OCI-LY7 (cell line): ENCODE data around the gene HNRNPK. TPM values are rescaled to one million over a fixed set of nuclear protein-coding genes. Genes with fewer than 3 reads are reported as not detected.
"Not testable (repeated sequence)": the region's sequence is repeated elsewhere in the genome, so short reads cannot be mapped to it uniquely, and the experiment has no call there.

Experiments used
- BruUV-seq: library from RNA; stranded (reverse); fragments of 400-500 nt; replicated peaks from 2 replicates; lab custom pipeline; 2021; lab: Mats Ljungman, UMichigan
- CTCF ChIA-PET: fragments of 300-600 bp; sonication (Branson Sonifier 250); formaldehyde crosslinking; loops from one replicate; lab custom pipeline; 2022; ENCODE audit warnings: antibody characterized with exemption; ENCODE audit not compliant: unreplicated experiment; lab: Charles Lee
- POLR2A ChIA-PET: fragments of 300-600 bp; sonication (Branson Sonifier 250); formaldehyde crosslinking; loops from one replicate; lab custom pipeline; 2022; ENCODE audit warnings: antibody characterized with exemption; lab: Charles Lee
- DNase-seq: peaks from one replicate; pipeline ENCODE4 v3.0.0-alpha.2; 2015; ENCODE audit warnings: low spot score
- H2AFZ ChIP-seq: fragments of 200-600 bp; sonication (generic), shearing (Covaris generic); 2 replicates; pipeline ENCODE4 v1.6.1; 2014; ENCODE audit warnings: mild to moderate bottlenecking, antibody characterized with exemption, low read length, moderate library complexity
- H3K27ac ChIP-seq: fragments of 200-600 bp; sonication (generic); 2 replicates; pipeline ENCODE4 v1.5.1; 2014; ENCODE audit warnings: mixed run types, low read depth, mild to moderate bottlenecking, moderate library complexity, low read length, inconsistent platforms; ENCODE audit not compliant: poor library complexity, severe bottlenecking
- H3K36me3 ChIP-seq: fragments of 200-600 bp; sonication (generic); 2 replicates; pipeline ENCODE4 v1.6.1; 2014; ENCODE audit warnings: mild to moderate bottlenecking, antibody characterized with exemption, low read length, moderate library complexity, mixed read lengths; ENCODE audit not compliant: insufficient read depth
- H3K4me1 ChIP-seq: fragments of 200-600 bp; sonication (generic); 2 replicates; pipeline ENCODE4 v1.5.1; 2014; ENCODE audit warnings: mild to moderate bottlenecking, low read length; ENCODE audit not compliant: insufficient read depth, poor library complexity, severe bottlenecking
- H3K4me2 ChIP-seq: fragments of 200-600 bp; sonication (generic); 2 replicates; pipeline ENCODE4 v1.6.1; 2014; ENCODE audit warnings: mild to moderate bottlenecking, low read length
- H3K4me3 ChIP-seq: fragments of 200-600 bp; sonication (generic); 2 replicates; pipeline ENCODE4 v1.5.1; 2014; ENCODE audit warnings: mild to moderate bottlenecking, low read depth, low read length; ENCODE audit not compliant: poor library complexity, severe bottlenecking
- H3K79me2 ChIP-seq: fragments of 200-600 bp; sonication (generic); 2 replicates; pipeline ENCODE4 v1.6.1; 2016; ENCODE audit warnings: low read depth, mild to moderate bottlenecking, low read length, moderate library complexity, mixed read lengths; ENCODE audit not compliant: insufficient read depth
- H3K9me2 ChIP-seq: fragments of 200-600 bp; sonication (generic); 2 replicates; pipeline ENCODE4 v1.6.1; 2016; ENCODE audit warnings: mild to moderate bottlenecking, low read length, mixed read lengths; ENCODE audit not compliant: insufficient read depth
- H3K9me3 ChIP-seq: fragments of 200-600 bp; sonication (generic); 2 replicates; pipeline ENCODE4 v1.6.1; 2014; ENCODE audit warnings: mild to moderate bottlenecking, mixed run types, low read length, mixed read lengths
- H4K20me1 ChIP-seq: fragments of 200-600 bp; sonication (generic); 2 replicates; pipeline ENCODE4 v1.6.1; 2014; ENCODE audit warnings: mild to moderate bottlenecking, antibody characterized with exemption, low read length, moderate library complexity, mixed read lengths; ENCODE audit not compliant: insufficient read depth
- EZH2phosphoT487 ChIP-seq: fragments of 200-600 bp; sonication (generic); IDR thresholded peaks from 2 replicates; pipeline ENCODE4 v1.6.1; 2018; ENCODE audit warnings: low read depth, borderline replicate concordance, mild to moderate bottlenecking, mixed run types, antibody characterized with exemption, low read length, moderate library complexity, mixed read lengths
- intact Hi-C: fragments of 100-400 bp; cut with micrococcal nuclease; formaldehyde crosslinking; loops from one replicate; pipeline ENCODE4 v1.10.0; 2022; ENCODE audit not compliant: unreplicated experiment
- total RNA-seq, 2 experiments: library from RNA; depleted of rRNA in 1 of 2; stranded (reverse); fragments of >200 nt in 1 of 2; shearing (Covaris generic) in 1 of 2; gene quantifications; 2 replicates each; pipeline ENCODE4 v1.2.3, GENCODE V29; 2014 to 2022
- TF ChIP-seq, protein P1 (sequence below): fragments of 200-600 bp; sonication (generic); conservative IDR thresholded peaks from 2 replicates; pipeline ENCODE4 v1.5.1; 2014; ENCODE audit warnings: mild to moderate bottlenecking, antibody characterized with exemption, low read length, moderate library complexity, mixed read lengths

Gene HNRNPK
- total RNA-seq, 2 experiments from 2014 or later, result 592 to 768 TPM

DNA sequence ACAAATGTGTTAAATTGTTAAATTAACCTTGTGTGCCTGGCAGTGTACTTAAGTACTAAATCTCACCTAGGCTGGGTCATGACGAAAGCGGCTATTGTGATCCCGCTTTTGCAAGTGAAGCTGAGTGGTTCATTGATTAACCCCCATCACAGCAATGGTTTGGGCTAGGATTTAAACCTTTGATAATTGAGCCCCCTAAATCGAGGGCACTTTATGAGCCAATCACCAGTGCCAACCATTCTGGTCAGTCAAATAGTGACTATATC lies 22.8 kb downstream of the HNRNPK start:
- H3K27ac ChIP-seq, result no peak overlapping the region
- H3K4me1 ChIP-seq, result peaks cover 17% of the 10 kb centered on the region
- H4K20me1 ChIP-seq, result no peaks in the 10 kb centered on the region
- BruUV-seq, result no TSS peak
- peak overlapping the region; percentile 90 for H3K4me2 ChIP-seq
- H3K36me3 ChIP-seq, result no peaks in the 10 kb centered on the region; the same call in 1 of the 2 replicates
- H3K9me3 ChIP-seq, result no peaks in the 10 kb centered on the region
- CTCF ChIA-PET, result no interaction called here
- peaks cover 10% of the 10 kb centered on the region; the same call in 1 of the 2 replicates for H3K79me2 ChIP-seq
- DNase-seq, result no peak
- TF ChIP-seq EZH2phosphoT487, result no peak
- TF ChIP-seq, protein P1, sequence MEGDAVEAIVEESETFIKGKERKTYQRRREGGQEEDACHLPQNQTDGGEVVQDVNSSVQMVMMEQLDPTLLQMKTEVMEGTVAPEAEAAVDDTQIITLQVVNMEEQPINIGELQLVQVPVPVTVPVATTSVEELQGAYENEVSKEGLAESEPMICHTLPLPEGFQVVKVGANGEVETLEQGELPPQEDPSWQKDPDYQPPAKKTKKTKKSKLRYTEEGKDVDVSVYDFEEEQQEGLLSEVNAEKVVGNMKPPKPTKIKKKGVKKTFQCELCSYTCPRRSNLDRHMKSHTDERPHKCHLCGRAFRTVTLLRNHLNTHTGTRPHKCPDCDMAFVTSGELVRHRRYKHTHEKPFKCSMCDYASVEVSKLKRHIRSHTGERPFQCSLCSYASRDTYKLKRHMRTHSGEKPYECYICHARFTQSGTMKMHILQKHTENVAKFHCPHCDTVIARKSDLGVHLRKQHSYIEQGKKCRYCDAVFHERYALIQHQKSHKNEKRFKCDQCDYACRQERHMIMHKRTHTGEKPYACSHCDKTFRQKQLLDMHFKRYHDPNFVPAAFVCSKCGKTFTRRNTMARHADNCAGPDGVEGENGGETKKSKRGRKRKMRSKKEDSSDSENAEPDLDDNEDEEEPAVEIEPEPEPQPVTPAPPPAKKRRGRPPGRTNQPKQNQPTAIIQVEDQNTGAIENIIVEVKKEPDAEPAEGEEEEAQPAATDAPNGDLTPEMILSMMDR, result no peak
- peak overlapping the region; percentile 78 for H3K4me3 ChIP-seq
- POLR2A ChIA-PET, result no interaction called here
- intact Hi-C loops, result no loop called here
- no peaks in the 10 kb centered on the region for H3K9me2 ChIP-seq
- H2AFZ ChIP-seq, result peak overlapping the region; percentile 81

DNA sequence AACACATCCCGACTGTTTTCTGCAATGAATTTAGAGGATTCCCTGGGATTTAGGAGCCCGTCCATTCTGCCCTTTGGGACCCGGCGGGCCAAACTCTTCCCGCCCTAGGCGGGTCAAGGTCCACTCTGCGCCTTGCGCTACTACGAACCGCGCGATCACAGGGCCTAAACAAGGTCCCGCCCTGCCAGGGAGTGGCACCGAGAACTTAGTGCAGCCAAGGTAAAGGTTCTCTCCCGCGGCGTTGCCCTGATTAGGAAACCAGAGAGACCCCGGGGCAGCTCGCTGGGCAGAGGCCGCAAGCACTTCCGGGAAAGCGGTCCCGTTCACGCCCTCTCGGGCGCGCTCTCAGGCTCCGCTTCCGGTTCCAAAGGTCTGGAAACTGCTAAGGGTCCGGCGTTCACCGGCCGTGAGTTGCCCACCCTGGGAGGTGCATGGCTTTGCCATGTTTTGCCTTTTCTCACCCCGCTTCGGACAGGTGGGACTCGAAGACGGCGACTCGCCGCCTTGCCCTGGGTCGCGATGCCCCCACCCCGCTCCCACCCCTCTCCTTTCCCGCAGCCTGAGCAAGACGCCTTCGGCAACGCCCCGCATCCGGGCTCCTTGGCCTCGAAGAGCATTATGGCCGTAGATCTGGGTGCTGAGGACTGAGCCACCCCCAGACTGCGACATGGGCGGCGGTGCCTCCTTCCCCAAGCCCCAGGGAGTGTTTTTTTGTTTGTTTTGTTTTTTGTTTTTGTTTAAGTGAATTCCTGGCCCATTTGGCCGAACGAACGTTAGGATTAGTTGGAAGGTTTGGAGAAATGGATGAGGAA lies 23.4 kb downstream of the HNRNPK start:
- intact Hi-C loops, result no loop called here
- Histone ChIP-seq H3K9me3 (no peaks in the 10 kb centered on the region), H2AFZ (peak overlapping the region; percentile 81), H3K27ac (peak overlapping the region; percentile 44), H4K20me1 (no peaks in the 10 kb centered on the region), H3K79me2 (peaks cover 10% of the 10 kb centered on the region; the same call in 1 of the 2 replicates), H3K4me1 (peaks cover 17% of the 10 kb centered on the region), H3K4me3 (peak overlapping the region; percentile 78), H3K4me2 (peak overlapping the region; percentile 90), H3K36me3 (no peaks in the 10 kb centered on the region; the same call in none of the 2 replicates), H3K9me2 (no peaks in the 10 kb centered on the region)
- ChIA-PET CTCF (no interaction called here), POLR2A (no interaction called here)
- TF ChIP-seq, protein P1, result no peak
- TF ChIP-seq EZH2phosphoT487, result no peak
- peak; percentile 72 for DNase-seq
- TSS peak; percentile 87 for BruUV-seq

DNA sequence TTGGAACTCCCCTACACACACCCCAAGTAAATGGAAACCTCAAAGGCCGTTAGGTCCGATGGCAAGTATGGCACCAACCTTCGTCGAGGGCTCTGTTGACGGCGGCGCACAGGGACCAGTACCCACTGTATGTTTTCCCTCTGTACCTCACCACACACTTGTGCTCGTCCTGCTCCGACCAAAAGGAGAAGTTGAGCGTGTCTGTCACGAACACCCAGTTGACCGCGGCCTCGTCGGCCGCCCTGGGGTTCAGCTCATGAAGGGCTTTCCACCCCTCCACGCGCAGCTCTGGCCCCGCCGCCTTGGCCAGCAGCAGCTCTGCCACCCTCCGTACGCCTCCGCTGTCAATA lies 24.0 kb downstream of the HNRNPK start:
- Histone ChIP-seq H3K9me2 (no peaks in the 10 kb centered on the region), H3K4me1 (peaks cover 17% of the 10 kb centered on the region), H2AFZ (peak overlapping the region; percentile 81), H3K9me3 (no peaks in the 10 kb centered on the region), H3K27ac (peak overlapping the region; percentile 44), H3K4me2 (peak overlapping the region; percentile 90), H3K4me3 (peak overlapping the region; percentile 78), H4K20me1 (no peaks in the 10 kb centered on the region), H3K79me2 (peaks cover 10% of the 10 kb centered on the region; the same call in 1 of the 2 replicates), H3K36me3 (no peaks in the 10 kb centered on the region; the same call in none of the 2 replicates)
- ChIA-PET POLR2A (no interaction called here), CTCF (no interaction called here)
- TF ChIP-seq, protein P1, result no peak
- no peak for TF ChIP-seq EZH2phosphoT487
- peak; percentile 38 for DNase-seq
- BruUV-seq, result no TSS peak
- intact Hi-C loops, result no loop called here

DNA sequence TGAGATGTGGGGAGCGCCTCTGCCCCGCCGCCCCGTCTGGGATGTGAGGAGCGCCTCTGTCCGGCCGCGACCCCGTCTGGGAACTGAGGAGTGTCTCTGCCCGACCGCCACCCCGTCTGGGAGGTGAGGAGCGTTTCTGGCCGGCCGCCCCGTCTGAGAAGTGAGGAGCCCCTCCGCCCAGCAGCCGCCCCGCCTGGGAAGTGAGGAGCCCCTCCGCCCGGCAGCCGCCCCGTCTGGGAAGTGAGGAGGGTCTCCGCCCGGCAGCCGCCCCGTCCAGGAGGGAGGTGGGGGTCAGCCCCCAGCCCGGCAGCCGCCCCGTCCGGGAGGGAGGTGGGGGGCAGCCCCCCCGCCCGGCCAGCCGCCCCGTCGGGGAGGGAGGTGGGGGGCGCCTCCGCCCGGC lies 31.9 kb downstream of the HNRNPK start:
- BruUV-seq, H3K4me2 ChIP-seq, H3K4me3 ChIP-seq, H3K27ac ChIP-seq, DNase-seq, POLR2A ChIA-PET, intact Hi-C loops, H3K79me2 ChIP-seq, H4K20me1 ChIP-seq, H2AFZ ChIP-seq, CTCF ChIA-PET, H3K9me2 ChIP-seq, H3K9me3 ChIP-seq, H3K4me1 ChIP-seq: not testable (repeated sequence)
- peaks cover 17% of the 10 kb centered on the region for H3K36me3 ChIP-seq
